Sciatic nerve (tissue), 2 donors: ENCODE measurements around the gene RCSD1. TPM values are rescaled to one million over a fixed set of nuclear protein-coding genes. Genes with fewer than 3 reads are reported as not detected.

Experiments used
- ATAC-seq: fragments of 200-7000 bp; cut with Tn5 transposase; one replicate; pipeline ENCODE4 v1.9.1; 2020; ENCODE audit warnings: mild to moderate bottlenecking, moderate library complexity
- DNase-seq: peaks from one replicate; pipeline ENCODE4 v3.0.0-alpha.2; 2020; ENCODE audit warnings: low spot score
- intact Hi-C: fragments of 100-400 bp; cut with DNase I; formaldehyde crosslinking; loops from one replicate; pipeline ENCODE4 v1.14.2; 2022
- total RNA-seq: library from RNA; stranded (reverse); fragmentation: NEBNext Ultra II Directional; extraction: Animal tissue kit (Norgen Biotek cat#: 25700); gene quantifications from one replicate; pipeline ENCODE4 v1.2.1, GENCODE V29; 2021
- donor health status: DM: no; HTN: no; CAD: no.
- donor health status: DM: no; HTN: no; CAD: no.

RCSD1 gene
- total RNA-seq, 1 donor from 2014 or later = 12.2 TPM

DNA sequence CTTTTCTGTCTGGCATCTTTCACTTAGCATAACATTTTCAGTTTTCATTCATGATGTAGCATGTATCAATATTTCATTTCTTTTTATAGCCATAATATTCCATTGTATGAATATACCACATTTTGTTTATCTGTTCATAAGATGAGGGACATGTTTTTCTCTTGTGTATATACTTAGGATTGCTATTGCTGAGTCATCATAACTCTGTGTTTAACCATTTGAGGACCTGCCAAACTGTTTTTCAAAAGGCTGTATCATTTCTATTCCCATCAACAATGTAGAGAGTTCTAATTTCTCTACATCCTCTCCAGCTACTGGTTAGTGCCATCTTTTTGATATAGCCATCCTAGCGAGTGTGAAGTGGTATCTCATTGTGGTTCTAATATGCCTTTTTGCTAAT, 118.0 kb downstream of the RCSD1 start:
- intact Hi-C loops = no loop called here
- no peak for ATAC-seq
- DNase-seq = no peak

DNA sequence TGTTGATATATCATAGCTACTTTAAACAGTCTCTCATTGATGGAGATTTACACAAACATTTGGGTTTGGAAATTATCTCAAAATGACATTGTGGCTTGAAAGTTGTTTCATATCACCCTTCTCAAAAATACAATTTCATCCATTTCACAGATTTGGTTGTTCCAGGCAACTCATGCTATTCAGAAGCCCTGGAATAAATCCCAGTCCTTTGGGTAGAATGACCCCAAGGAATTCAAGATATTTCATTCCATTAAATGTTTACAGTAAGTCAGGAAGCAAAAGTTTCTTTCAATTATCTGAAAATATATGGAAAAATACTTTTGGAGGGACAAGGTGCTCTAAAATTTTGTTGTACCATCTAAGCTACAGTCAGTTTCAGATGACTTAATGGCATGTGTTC, 118.9 kb downstream of the RCSD1 start:
- ATAC-seq (no peak), DNase-seq (no peak)

DNA sequence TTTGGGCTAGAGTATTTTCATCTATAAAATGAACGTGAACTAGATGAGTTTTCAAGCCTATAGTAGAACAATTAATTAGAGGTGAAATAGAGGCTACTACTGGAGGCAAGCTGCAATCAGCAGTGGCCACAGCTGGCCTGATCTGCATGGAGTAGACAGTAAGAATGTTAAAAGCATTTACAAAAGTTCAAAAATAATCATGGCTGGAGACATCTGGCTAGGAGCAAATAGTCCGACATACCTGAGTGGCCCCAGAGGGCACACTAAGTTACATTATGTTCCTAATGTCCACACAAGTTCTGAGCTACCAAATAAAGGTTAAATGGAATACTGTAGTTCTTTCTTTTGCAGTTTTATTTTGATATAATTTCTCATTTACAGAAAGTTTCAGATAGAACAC, 119.7 kb downstream of the RCSD1 start:
- intact Hi-C loops = no loop called here
- no peak for ATAC-seq
- DNase-seq = no peak

More for the DNA sequence above, 118.9 kb downstream of the RCSD1 start:
- intact Hi-C loops = no loop called here

DNA sequence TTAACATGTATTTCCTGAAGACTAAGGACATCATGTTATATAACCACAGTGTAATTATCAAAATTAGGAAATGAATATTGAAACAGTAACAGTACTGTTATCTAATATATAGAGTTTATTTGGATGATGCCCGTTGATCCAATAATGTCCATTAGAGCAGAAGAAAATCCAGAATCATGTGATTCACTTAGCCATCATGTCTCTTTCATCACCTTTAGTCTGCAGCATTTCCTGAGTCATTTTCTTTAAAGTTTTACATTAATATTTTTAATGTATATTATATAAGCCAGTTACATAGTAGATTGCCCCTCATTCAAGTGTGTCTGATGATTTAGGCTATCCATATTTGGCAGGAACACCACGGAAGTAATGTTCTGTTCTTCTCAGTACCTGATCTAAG, 120.6 kb downstream of the RCSD1 start:
- DNase-seq (no peak), ATAC-seq (no peak)
- intact Hi-C loops = no loop called here

GRCh38 chr1:167751676-167752075, 121.6 kb downstream of the RCSD1 start:
- ATAC-seq = no peak
- DNase-seq = no peak
- intact Hi-C loops = no loop called here

DNA sequence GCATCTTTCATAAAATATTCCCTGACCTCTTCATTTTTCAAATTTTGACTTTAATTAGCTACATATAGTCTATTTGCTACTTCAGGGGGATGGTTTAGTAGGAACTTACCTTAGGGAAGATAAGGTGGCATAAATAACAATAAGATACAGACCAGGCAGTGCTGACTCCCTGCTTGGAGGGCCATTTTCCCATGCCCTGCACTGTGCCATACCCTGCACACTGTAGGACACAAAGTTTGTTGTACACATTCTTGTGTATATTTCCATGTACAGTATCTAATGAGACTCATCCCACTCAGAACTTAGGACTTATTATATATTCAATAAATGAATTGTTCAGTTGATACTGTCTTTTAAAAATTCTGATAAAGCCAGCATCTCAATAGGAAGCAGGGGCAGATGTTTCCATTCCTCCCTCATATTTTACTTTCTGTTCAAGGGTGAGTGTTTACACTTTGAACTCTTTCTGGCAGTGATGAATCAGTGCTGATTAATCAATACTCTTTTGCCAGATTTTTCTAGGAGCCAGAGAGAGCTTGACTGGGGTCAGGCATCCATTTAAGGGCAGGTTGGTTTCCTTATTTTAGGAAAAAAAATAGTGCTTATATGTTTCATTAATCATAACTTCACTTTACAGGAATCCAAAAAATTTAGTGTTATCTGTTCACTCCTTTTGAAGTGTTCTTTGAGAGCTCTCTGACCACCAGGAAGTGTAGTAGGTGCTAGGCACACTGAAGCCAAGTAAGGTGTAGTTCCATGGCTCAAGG, 122.4 kb downstream of the RCSD1 start:
- DNase-seq (no peak), ATAC-seq (no peak)
- intact Hi-C loops = no loop called here

DNA sequence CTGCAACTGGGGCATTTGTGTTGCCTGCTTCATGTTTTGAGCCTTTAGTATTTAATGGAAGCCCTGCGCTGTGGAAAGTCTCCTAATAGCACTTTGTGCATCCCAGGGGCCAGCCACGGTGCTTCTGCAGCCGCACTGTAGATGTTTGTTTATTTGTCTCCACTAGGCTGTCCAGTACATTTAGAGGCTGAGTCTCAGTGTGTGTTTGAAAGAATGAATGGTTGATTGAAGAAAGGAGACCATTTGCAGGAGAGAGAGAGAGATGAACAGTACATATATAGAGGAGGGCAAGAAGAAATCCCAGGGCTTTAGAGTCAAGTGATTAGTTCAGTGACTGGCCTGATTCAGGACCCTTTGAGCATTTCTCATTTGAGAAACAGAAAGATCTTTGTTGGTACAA, 125.6 kb downstream of the RCSD1 start:
- ATAC-seq (peak; percentile 31), DNase-seq (no peak)
- intact Hi-C loops = no loop called here

Other genes starting within 250 kb of the RCSD1 start
- 5.2 TPM for gene CD247, start 111.7 kb upstream of the RCSD1 start, total RNA-seq
- gene CREG1, start 76.5 kb upstream of the RCSD1 start, total RNA-seq = 80.8 TPM
- gene MPZL1, start 91.8 kb downstream of the RCSD1 start, total RNA-seq = 102 TPM